ENCODE data around the gene LAMB3. TPM values are rescaled to one million over a fixed set of nuclear protein-coding genes. Genes with fewer than 3 reads are reported as not detected.
A peak's percentile ranks its signal among the peaks of the same experiment; 100 is the strongest.

LAMB3 gene
- total RNA-seq, 5 donors from 2014 or later (not counting 1 experiment from before 2014, with no cell fraction given): 0.25 to 1.2 (median 0.56) TPM

DNA sequence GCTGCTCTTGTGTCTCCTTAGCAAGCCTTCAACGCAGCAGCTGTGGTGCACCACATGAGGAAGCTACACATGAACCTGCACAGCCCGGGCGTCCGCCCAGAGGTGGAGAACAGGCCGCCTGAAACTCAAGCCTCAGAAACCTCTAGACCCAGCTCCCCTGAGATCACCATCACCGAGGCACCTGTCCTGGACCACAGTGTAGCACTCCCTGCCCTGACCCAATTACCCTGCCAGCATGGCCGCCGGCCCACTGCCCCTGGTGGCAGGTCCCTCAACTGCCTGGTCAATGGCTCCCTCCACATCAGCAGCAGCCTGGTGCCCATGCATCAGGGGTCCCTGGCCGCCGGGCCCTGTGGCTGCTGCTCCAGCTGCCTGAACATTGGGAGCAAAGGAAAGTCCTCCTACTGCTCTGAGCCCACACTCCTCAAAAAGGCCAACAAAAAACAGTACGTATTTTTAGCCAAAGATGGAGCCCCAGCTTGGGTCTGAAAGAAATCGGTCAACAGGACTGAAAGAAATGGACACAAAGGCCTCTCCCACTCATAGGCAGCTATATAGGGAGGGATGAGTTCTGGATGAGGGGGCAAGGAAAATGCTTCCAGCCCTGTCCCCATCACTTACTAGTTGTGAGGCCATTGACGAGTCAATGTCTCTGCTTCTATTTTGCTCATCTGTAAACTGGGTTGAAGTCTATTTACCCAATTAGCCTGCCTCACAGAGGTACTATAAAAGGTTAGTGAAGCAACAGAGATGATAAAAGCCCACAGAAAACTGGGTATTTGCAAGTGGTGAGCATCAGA lies 40.3 kb downstream of the LAMB3 start:
- ChIA-PET POLR2A (no interaction called here), CTCF (no interaction called here)
- DNase-seq (no peak), ATAC-seq (replicated peaks in 1 of 4) (peak in 1 of 4 experiments; percentile 22)
- no peaks in the 10 kb centered on the region for H3K4me1 ChIP-seq (ENCODE audit: control insufficient read depth in 1 of 2, extremely low read depth in 1 of 2, insufficient read depth in 2 of 2, low read length in 2 of 2)
- H3K27me3 Mint-ChIP-seq: no peaks in the 10 kb centered on the region
- H3K4me3 ChIP-seq (ENCODE audit: control insufficient read depth in 1 of 2, extremely low read depth in 1 of 2, low read length in 1 of 2): no peak overlapping the region
- H3K36me3 Mint-ChIP-seq: peaks cover 7% of the 10 kb centered on the region
- no peak overlapping the region for H3K27ac Mint-ChIP-seq
- H3K4me3 Mint-ChIP-seq: no peak overlapping the region
- 55% methylated on average over 8 of the region's 13 CpGs for WGBS (ENCODE audit: insufficient coverage)
- H3K9me3 ChIP-seq: no peaks in the 10 kb centered on the region
- no peaks in the 10 kb centered on the region for H3K36me3 ChIP-seq (ENCODE audit: control insufficient read depth in 2 of 2, extremely low read depth in 1 of 2, insufficient read depth in 1 of 2, low read length in 1 of 2)
- H3K27me3 ChIP-seq (replicated peaks in 1 of 2; ENCODE audit: control insufficient read depth in 2 of 2, extremely low read depth in 1 of 2, insufficient read depth in 2 of 2, low read length in 1 of 2): no peaks in the 10 kb centered on the region
- no peaks in the 10 kb centered on the region for H3K9me3 Mint-ChIP-seq
- H3K27ac ChIP-seq (ENCODE audit: low read length): no peak overlapping the region
- peaks cover 0 to 2% (median 0%) of the 10 kb centered on the region in 3 donors for H3K4me1 Mint-ChIP-seq

DNA sequence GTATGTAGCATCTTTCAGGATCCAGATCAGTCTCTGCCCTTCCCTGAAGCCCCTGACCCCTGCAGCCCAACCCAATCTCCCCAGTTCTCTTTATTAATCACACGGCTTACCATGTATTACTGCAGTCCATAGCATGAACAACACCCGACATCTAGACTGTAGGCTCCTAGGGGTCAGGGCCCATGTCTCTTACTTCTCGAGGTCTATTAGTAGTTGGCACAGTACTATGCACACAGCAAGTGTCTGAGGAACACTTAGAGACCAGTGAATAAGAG lies 41.7 kb downstream of the LAMB3 start:
- Mint-ChIP-seq H3K27ac (no peak overlapping the region), H3K4me3 (no peak overlapping the region), H3K27me3 (no peaks in the 10 kb centered on the region), H3K9me3 (no peaks in the 10 kb centered on the region), H3K4me1 (peaks cover 0 to 2% (median 0%) of the 10 kb centered on the region in 3 donors), H3K36me3 (no peaks in the 10 kb centered on the region)
- Histone ChIP-seq H3K36me3 (ENCODE audit: control insufficient read depth in 2 of 2, extremely low read depth in 1 of 2, insufficient read depth in 1 of 2, low read length in 1 of 2) (no peaks in the 10 kb centered on the region), H3K27me3 (replicated peaks in 1 of 2; ENCODE audit: control insufficient read depth in 2 of 2, extremely low read depth in 1 of 2, insufficient read depth in 2 of 2, low read length in 1 of 2) (no peaks in the 10 kb centered on the region), H3K4me1 (ENCODE audit: control insufficient read depth in 1 of 2, extremely low read depth in 1 of 2, insufficient read depth in 2 of 2, low read length in 2 of 2) (no peaks in the 10 kb centered on the region), H3K4me3 (ENCODE audit: control insufficient read depth in 1 of 2, extremely low read depth in 1 of 2, low read length in 1 of 2) (no peak overlapping the region), H3K9me3 (no peaks in the 10 kb centered on the region), H3K27ac (ENCODE audit: low read length) (no peak overlapping the region)
- DNase-seq (no peak), ATAC-seq (replicated peaks in 1 of 4) (no peak)
- WGBS (ENCODE audit: insufficient coverage): 85% methylated on average over 3 of the region's 3 CpGs
- CTCF ChIA-PET: interaction anchor here in 1 of 2 donors (0.8 kb wide), 1 partner anchor 56 kb away, joined by 3 read pairs; no protein-coding TSS in a partner anchor
- POLR2A ChIA-PET: no interaction called here

DNA sequence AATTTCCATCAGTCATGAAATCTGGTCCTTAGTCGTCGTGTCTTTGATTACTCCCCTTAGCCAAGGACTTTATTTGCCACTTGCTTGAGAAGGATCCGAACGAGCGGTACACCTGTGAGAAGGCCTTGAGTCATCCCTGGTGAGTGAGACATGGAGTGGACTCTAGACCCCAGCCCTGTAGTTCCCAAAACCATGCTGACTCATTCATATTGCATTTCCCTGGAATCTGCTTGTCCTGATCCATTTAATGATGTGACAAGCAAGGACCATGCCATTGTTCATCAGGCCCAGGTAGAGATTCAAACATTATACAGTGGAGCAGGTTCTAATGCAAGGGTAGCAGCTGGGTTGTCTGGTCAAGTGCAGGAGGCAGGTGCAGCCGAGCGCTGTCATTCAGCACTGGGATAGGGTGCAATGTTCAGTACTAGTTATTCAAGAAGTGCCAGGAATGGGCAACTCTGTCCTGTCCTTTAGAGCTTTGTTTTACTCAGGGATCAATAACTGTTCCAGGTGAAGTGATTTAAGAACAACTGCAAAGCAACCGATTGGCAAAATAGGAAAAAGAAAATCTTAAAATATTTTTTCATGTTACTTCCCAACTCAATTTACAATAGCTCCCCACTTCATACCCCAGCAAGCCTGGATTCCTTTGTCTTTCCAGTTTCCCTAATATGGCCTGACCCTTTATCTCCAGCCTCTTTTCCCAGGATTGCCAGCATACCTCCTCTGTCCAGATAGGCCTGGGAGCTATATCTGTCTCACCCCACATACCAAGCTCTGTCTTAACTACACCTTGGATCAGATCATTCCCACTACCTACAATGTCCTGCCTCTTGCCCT lies 42.2 kb downstream of the LAMB3 start:
- H3K27ac ChIP-seq (ENCODE audit: low read length): no peak overlapping the region
- no peaks in the 10 kb centered on the region for H3K9me3 ChIP-seq
- no peaks in the 10 kb centered on the region for H3K4me1 ChIP-seq (ENCODE audit: control insufficient read depth in 1 of 2, extremely low read depth in 1 of 2, insufficient read depth in 2 of 2, low read length in 2 of 2)
- no peak for DNase-seq
- WGBS (ENCODE audit: insufficient coverage): 98% methylated on average over 5 of the region's 8 CpGs
- H3K27me3 ChIP-seq (replicated peaks in 1 of 2; ENCODE audit: control insufficient read depth in 2 of 2, extremely low read depth in 1 of 2, insufficient read depth in 2 of 2, low read length in 1 of 2): no peaks in the 10 kb centered on the region
- Mint-ChIP-seq H3K4me3 (no peak overlapping the region), H3K4me1 (peaks cover 0 to 2% (median 0%) of the 10 kb centered on the region in 3 donors), H3K27me3 (no peaks in the 10 kb centered on the region), H3K9me3 (no peaks in the 10 kb centered on the region), H3K36me3 (no peaks in the 10 kb centered on the region), H3K27ac (no peak overlapping the region)
- no peak overlapping the region for H3K4me3 ChIP-seq (ENCODE audit: control insufficient read depth in 1 of 2, extremely low read depth in 1 of 2, low read length in 1 of 2)
- H3K36me3 ChIP-seq (ENCODE audit: control insufficient read depth in 2 of 2, extremely low read depth in 1 of 2, insufficient read depth in 1 of 2, low read length in 1 of 2): no peaks in the 10 kb centered on the region
- ATAC-seq (replicated peaks in 1 of 4): no peak
- CTCF ChIA-PET: no interaction called here
- POLR2A ChIA-PET: no interaction called here

DNA sequence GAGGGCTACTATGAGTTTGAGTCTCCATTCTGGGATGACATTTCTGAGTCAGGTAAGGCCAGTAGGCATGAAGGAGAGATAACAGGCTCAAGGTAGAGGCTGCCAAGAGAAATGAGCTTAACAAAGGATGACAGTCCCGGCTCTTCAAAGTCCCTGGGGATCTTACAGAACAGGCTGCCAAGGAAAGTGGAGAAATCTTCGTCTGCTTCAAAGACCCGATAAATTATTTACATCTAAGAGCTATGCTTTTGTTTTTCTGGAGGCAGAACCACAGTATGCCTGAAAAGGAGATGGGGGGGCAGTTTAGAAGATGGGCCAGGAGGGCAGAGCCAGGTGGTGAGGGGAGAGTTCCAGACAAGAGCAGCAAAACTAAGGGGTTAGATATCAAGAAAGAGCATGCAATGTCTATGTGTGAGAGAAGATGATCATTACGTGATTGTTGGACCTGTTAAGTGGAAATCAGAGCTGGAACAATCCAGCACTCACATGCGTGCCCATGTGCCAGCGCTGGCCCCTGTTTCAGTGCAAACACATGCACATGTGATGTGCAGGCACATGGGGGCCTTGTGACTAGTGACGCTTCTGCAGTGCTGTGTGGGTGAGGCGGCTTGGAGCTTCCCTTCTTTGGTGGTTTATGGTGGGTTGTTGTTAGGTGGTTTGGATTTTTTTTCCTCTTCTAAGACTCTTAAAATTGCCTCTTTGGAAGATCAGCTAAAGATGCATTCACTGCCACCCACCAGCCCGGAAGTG lies 43.0 kb downstream of the LAMB3 start:
- H3K36me3 ChIP-seq (ENCODE audit: control insufficient read depth in 2 of 2, extremely low read depth in 1 of 2, insufficient read depth in 1 of 2, low read length in 1 of 2): no peaks in the 10 kb centered on the region
- H3K27ac ChIP-seq (ENCODE audit: low read length): no peak overlapping the region
- no peaks in the 10 kb centered on the region for H3K4me1 ChIP-seq (ENCODE audit: control insufficient read depth in 1 of 2, extremely low read depth in 1 of 2, insufficient read depth in 2 of 2, low read length in 2 of 2)
- POLR2A ChIA-PET: no interaction called here
- 90% methylated on average over 4 of the region's 9 CpGs for WGBS (ENCODE audit: insufficient coverage)
- Mint-ChIP-seq H3K27me3 (no peaks in the 10 kb centered on the region), H3K4me1 (peaks cover 0 to 2% (median 0%) of the 10 kb centered on the region in 3 donors), H3K4me3 (no peak overlapping the region), H3K27ac (no peak overlapping the region), H3K36me3 (no peaks in the 10 kb centered on the region), H3K9me3 (no peaks in the 10 kb centered on the region)
- H3K27me3 ChIP-seq (replicated peaks in 1 of 2; ENCODE audit: control insufficient read depth in 2 of 2, extremely low read depth in 1 of 2, insufficient read depth in 2 of 2, low read length in 1 of 2): no peaks in the 10 kb centered on the region
- CTCF ChIA-PET: no interaction called here
- DNase-seq: no peak
- no peaks in the 10 kb centered on the region for H3K9me3 ChIP-seq
- no peak for ATAC-seq (replicated peaks in 1 of 4)
- no peak overlapping the region for H3K4me3 ChIP-seq (ENCODE audit: control insufficient read depth in 1 of 2, extremely low read depth in 1 of 2, low read length in 1 of 2)

DNA sequence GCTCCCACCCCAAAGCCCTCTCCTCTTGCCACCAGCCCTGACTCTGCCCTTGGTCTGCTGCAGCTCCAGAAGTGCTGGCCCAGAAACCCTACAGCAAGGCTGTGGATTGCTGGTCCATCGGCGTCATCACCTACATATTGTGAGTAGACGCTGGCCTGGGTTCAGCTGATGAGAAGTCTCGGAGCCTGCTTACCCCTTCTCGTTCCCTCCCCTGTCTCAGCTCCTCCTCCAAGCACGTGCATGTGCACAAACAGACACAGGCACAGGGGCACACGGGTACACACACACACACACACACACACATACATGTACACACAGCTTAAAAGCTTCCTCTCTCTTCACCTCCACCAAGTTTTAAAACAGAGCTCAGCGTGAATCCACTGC lies 44.4 kb downstream of the LAMB3 start:
- Mint-ChIP-seq H3K4me3 (no peak overlapping the region), H3K36me3 (no peaks in the 10 kb centered on the region), H3K27ac (no peak overlapping the region), H3K27me3 (no peaks in the 10 kb centered on the region), H3K9me3 (no peaks in the 10 kb centered on the region), H3K4me1 (peaks cover 0 to 2% (median 0%) of the 10 kb centered on the region in 3 donors)
- ATAC-seq (replicated peaks in 1 of 4) (no peak), DNase-seq (no peak)
- no peaks in the 10 kb centered on the region for H3K36me3 ChIP-seq (ENCODE audit: control insufficient read depth in 2 of 2, extremely low read depth in 1 of 2, insufficient read depth in 1 of 2, low read length in 1 of 2)
- H3K4me3 ChIP-seq (ENCODE audit: control insufficient read depth in 1 of 2, extremely low read depth in 1 of 2, low read length in 1 of 2): no peak overlapping the region
- H3K27me3 ChIP-seq (replicated peaks in 1 of 2; ENCODE audit: control insufficient read depth in 2 of 2, extremely low read depth in 1 of 2, insufficient read depth in 2 of 2, low read length in 1 of 2): no peaks in the 10 kb centered on the region
- H3K9me3 ChIP-seq: no peaks in the 10 kb centered on the region
- H3K27ac ChIP-seq (ENCODE audit: low read length): no peak overlapping the region
- H3K4me1 ChIP-seq (ENCODE audit: control insufficient read depth in 1 of 2, extremely low read depth in 1 of 2, insufficient read depth in 2 of 2, low read length in 2 of 2): no peaks in the 10 kb centered on the region
- POLR2A ChIA-PET: no interaction called here
- CTCF ChIA-PET: interaction anchor here (0.6 to 1.4 kb wide), 3 partner anchors 25 to 1184 kb away, joined by 3 read pairs; no protein-coding TSS in a partner anchor
- WGBS (ENCODE audit: insufficient coverage): 74% methylated on average over 7 of the region's 8 CpGs

DNA sequence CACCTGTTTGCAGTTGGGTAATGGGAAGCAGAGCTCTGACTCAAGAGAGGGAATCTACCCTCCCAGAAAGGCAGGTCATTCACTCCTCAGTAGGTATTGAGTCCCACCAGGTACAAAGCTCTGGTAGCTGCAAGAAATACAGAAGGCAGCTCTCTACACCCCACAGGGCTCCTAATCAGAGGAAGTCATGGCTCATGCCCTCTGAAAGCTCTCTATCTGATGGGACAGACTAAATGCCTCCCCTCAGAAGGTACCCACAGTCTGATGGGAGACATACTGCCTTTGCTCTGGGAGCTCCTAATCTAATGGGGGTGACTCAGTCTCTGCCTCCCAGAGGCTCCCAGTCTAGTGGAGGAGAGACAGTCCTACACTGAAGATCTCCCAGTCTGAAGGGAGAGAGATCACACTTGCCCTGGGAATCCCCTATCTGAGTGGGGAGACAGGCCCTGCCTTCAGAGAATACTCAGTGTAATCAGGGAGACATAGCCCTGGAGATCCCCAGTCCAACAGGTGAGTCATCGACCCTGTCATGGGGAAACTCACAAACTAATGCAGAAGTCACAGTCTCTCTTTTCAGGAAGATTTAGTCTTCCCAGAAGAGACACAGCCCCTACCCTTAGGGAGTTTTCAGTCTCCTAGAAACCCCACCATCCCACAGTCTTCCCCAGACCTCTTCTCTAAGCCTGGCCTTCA lies 45.0 kb downstream of the LAMB3 start:
- Mint-ChIP-seq H3K4me3 (no peak overlapping the region), H3K9me3 (no peaks in the 10 kb centered on the region), H3K36me3 (no peaks in the 10 kb centered on the region), H3K27ac (no peak overlapping the region), H3K27me3 (no peaks in the 10 kb centered on the region), H3K4me1 (no peaks in the 10 kb centered on the region)
- ChIA-PET CTCF (interaction anchor here (0.6 to 1.4 kb wide), 3 partner anchors 25 to 1185 kb away, joined by 3 read pairs; no protein-coding TSS in a partner anchor), POLR2A (no interaction called here)
- WGBS (ENCODE audit: insufficient coverage): 29% methylated on average over 1 of the region's 1 CpG
- Histone ChIP-seq H3K27me3 (replicated peaks in 1 of 2; ENCODE audit: control insufficient read depth in 2 of 2, extremely low read depth in 1 of 2, insufficient read depth in 2 of 2, low read length in 1 of 2) (no peaks in the 10 kb centered on the region), H3K4me1 (ENCODE audit: control insufficient read depth in 1 of 2, extremely low read depth in 1 of 2, insufficient read depth in 2 of 2, low read length in 2 of 2) (no peaks in the 10 kb centered on the region), H3K9me3 (no peaks in the 10 kb centered on the region), H3K36me3 (ENCODE audit: control insufficient read depth in 2 of 2, extremely low read depth in 1 of 2, insufficient read depth in 1 of 2, low read length in 1 of 2) (no peaks in the 10 kb centered on the region), H3K27ac (ENCODE audit: low read length) (no peak overlapping the region), H3K4me3 (ENCODE audit: control insufficient read depth in 1 of 2, extremely low read depth in 1 of 2, low read length in 1 of 2) (no peak overlapping the region)
- DNase-seq: peak in 1 of 35 experiments; percentile 8
- peak in 3 of 4 experiments; percentile 21 to 32 (median 26) for ATAC-seq (replicated peaks in 1 of 4)

All from T-cell (primary cell).